Astrocyte (in vitro differentiated cells and primary cell): ENCODE data around the gene IDNK.

Experiments used
- CTCF ChIP-seq: IDR thresholded peaks from 2 replicates; pipeline ENCODE4 v1.5.1; 2011; ENCODE audit warnings: low read depth, mild to moderate bottlenecking, inconsistent platforms, low read length, moderate library complexity; ENCODE audit not compliant: insufficient read depth
- EZH2 ChIP-seq: IDR thresholded peaks from 2 replicates; pipeline ENCODE4 v1.6.1; 2012; ENCODE audit warnings: mild to moderate bottlenecking, low read length, inconsistent platforms; ENCODE audit not compliant: insufficient read depth

GRCh38 chr9:83680233-83680632, 57.3 kb downstream of the IDNK start:
- TF ChIP-seq EZH2 (no peak), CTCF (no peak)
